Ureter (tissue), 1 donor: ENCODE data around the gene SLC7A5. TPM values are rescaled to one million over a fixed set of nuclear protein-coding genes. Genes with fewer than 3 reads are reported as not detected.
"Not testable (repeated sequence)": the region's sequence is repeated elsewhere in the genome, so short reads cannot be mapped to it uniquely, and the experiment has no call there.

Source experiments
- DNase-seq: peaks from one replicate; pipeline ENCODE4 v3.0.0-alpha.2; 2020; ENCODE audit warnings: low spot score
- total RNA-seq: library from RNA; stranded (reverse); gene quantifications from one replicate; pipeline ENCODE4 v1.2.4, GENCODE V29; 2023
- donor health status: DM: yes; HTN: yes; CAD: no.

SLC7A5 gene
- total RNA-seq, 1 donor from 2014 or later: 91.8 TPM

- DNase-seq: not testable (repeated sequence)
These were observed 7.8 kb downstream of the SLC7A5 start for GRCh38 chr16:87861300-87862099.

- no peak for DNase-seq
These were observed 8.6 kb downstream of the SLC7A5 start for GRCh38 chr16:87860553-87861299.

GRCh38 chr16:87858151-87858993 is 10.9 kb downstream of the SLC7A5 start:
- not testable (repeated sequence) for DNase-seq

GRCh38 chr16:87856791-87857228 is 12.5 kb downstream of the SLC7A5 start:
- DNase-seq: no peak

GRCh38 chr16:87855852-87856715 is 13.2 kb downstream of the SLC7A5 start:
- peak; percentile 76 for DNase-seq

GRCh38 chr16:87854907-87855683 is 14.2 kb downstream of the SLC7A5 start:
- DNase-seq: no peak

GRCh38 chr16:87854053-87854906 is 15.0 kb downstream of the SLC7A5 start:
- DNase-seq: no peak

GRCh38 chr16:87853411-87854052 is 15.8 kb downstream of the SLC7A5 start:
- peak; percentile 97 for DNase-seq

- DNase-seq: no peak
These were observed 17.7 kb downstream of the SLC7A5 start for GRCh38 chr16:87851601-87852000.

- no peak for DNase-seq
These were observed 18.1 kb downstream of the SLC7A5 start for GRCh38 chr16:87851141-87851587.

- no peak for DNase-seq
These were observed 19.0 kb downstream of the SLC7A5 start for GRCh38 chr16:87850009-87851006.

GRCh38 chr16:87849419-87850008 is 19.8 kb downstream of the SLC7A5 start:
- no peak for DNase-seq

- no peak for DNase-seq
These were observed 20.5 kb downstream of the SLC7A5 start for GRCh38 chr16:87848676-87849345.

- no peak for DNase-seq
These were observed 21.3 kb downstream of the SLC7A5 start for GRCh38 chr16:87847785-87848675.

GRCh38 chr16:87847467-87847784 is 21.9 kb downstream of the SLC7A5 start:
- no peak for DNase-seq
